IMR-90 (cell line): ENCODE measurements around the gene FAM209A. TPM values are rescaled to one million over a fixed set of nuclear protein-coding genes. Genes with fewer than 3 reads are reported as not detected.

ENCODE experiments used
- ATAC-seq: fragments of 200-7000 bp; cut with Tn5 transposase; 2 replicates; pipeline ENCODE4 v1.9.1; 2020; ENCODE audit warnings: low read depth, mild to moderate bottlenecking, moderate library complexity
- BruUV-seq: library from RNA; stranded (reverse); fragments of 400-500 nt; replicated peaks from 2 replicates; lab custom pipeline; 2021; lab: Mats Ljungman, UMichigan
- CTCF ChIA-PET: fragments of 300-600 bp; formaldehyde crosslinking; extraction: SDS; loops from one replicate; lab custom pipeline; 2021; ENCODE audit warnings: antibody characterized with exemption; lab: Yijun Ruan, JAX
- POLR2A ChIA-PET: fragments of 300-600 bp; sonication (Branson Sonifier 250); formaldehyde crosslinking; loops from one replicate; lab custom pipeline; 2022; ENCODE audit warnings: antibody characterized with exemption; ENCODE audit not compliant: unreplicated experiment; lab: Charles Lee
- DNase-seq: peaks from one replicate; pipeline ENCODE4 v3.0.0; 2013
- H2AFZ ChIP-seq: replicated peaks from 2 replicates; pipeline ENCODE3; 2013; ENCODE audit warnings: low read length, mild to moderate bottlenecking; ENCODE audit not compliant: poor library complexity
- H2AK5ac ChIP-seq: 2 replicates; pipeline ENCODE4 v1.6.1; 2013; ENCODE audit warnings: low read depth, low read length, inconsistent platforms
- H2AK9ac ChIP-seq: replicated peaks from 2 replicates; pipeline ENCODE3; 2013; ENCODE audit warnings: mild to moderate bottlenecking, low read depth, low read length, moderate library complexity; ENCODE audit not compliant: poor library complexity
- H2BK120ac ChIP-seq: 2 replicates; pipeline ENCODE4 v1.6.1; 2013; ENCODE audit warnings: low read depth, low read length, inconsistent platforms
- H2BK15ac ChIP-seq: 3 replicates; pipeline ENCODE4 v1.6.1; 2013; ENCODE audit warnings: low read depth, low read length, inconsistent platforms
- H2BK20ac ChIP-seq: 2 replicates; pipeline ENCODE4 v1.6.1; 2013; ENCODE audit warnings: low read depth, mild to moderate bottlenecking, inconsistent platforms, low read length, moderate library complexity
- H2BK5ac ChIP-seq: 2 replicates; pipeline ENCODE4 v1.6.1; 2013; ENCODE audit warnings: mild to moderate bottlenecking, low read depth, low read length, inconsistent platforms; ENCODE audit not compliant: poor library complexity, severe bottlenecking
- H3K14ac ChIP-seq: replicated peaks from 2 replicates; pipeline ENCODE4 v1.6.1; 2013; ENCODE audit warnings: low read depth, low read length, inconsistent platforms
- H3K18ac ChIP-seq: 2 replicates; pipeline ENCODE4 v1.6.1; 2013; ENCODE audit warnings: low read depth, low read length, control low read depth
- H3K23ac ChIP-seq: 2 replicates; pipeline ENCODE4 v1.6.1; 2013; ENCODE audit warnings: low read depth, low read length, inconsistent platforms
- H3K27ac ChIP-seq: 2 replicates; pipeline ENCODE4 v1.5.1; 2013; ENCODE audit warnings: mild to moderate bottlenecking, control low read depth, low read length; ENCODE audit not compliant: insufficient read depth
- H3K27me3 ChIP-seq: 2 replicates; pipeline ENCODE4 v1.6.1; 2013; ENCODE audit warnings: low read length; ENCODE audit not compliant: control insufficient read depth, insufficient read depth
- H3K36me3 ChIP-seq: 2 replicates; pipeline ENCODE4 v1.6.1; 2013; ENCODE audit warnings: low read length, mixed read lengths; ENCODE audit not compliant: control insufficient read depth, insufficient read depth
- H3K4ac ChIP-seq: 2 replicates; pipeline ENCODE4 v1.6.1; 2013; ENCODE audit warnings: low read depth, low read length, inconsistent platforms
- H3K4me1 ChIP-seq: 2 replicates; pipeline ENCODE4 v1.6.1; 2013; ENCODE audit warnings: low read length, mixed read lengths; ENCODE audit not compliant: control insufficient read depth, insufficient read depth
- H3K4me2 ChIP-seq: 2 replicates; pipeline ENCODE4 v1.6.1; 2013; ENCODE audit warnings: low read depth, mild to moderate bottlenecking, control low read depth, low read length, moderate library complexity
- H3K4me3 ChIP-seq: 2 replicates; pipeline ENCODE4 v1.5.1; 2013; ENCODE audit warnings: low read depth, mild to moderate bottlenecking, control low read depth, low read length, moderate library complexity; ENCODE audit not compliant: insufficient read depth
- H3K56ac ChIP-seq: 2 replicates; pipeline ENCODE4 v1.6.1; 2013; ENCODE audit warnings: low read length, inconsistent platforms; ENCODE audit not compliant: insufficient read depth; ENCODE audit errors: extremely low read depth
- H3K79me1 ChIP-seq, 2 experiments: 2 replicates each; pipeline ENCODE4 v1.6.1; 2013; ENCODE audit warnings: low read length in 2 of 2, inconsistent platforms in 1 of 2, low read depth in 1 of 2
- H3K9ac ChIP-seq: 2 replicates; pipeline ENCODE4 v1.6.1; 2013; ENCODE audit warnings: low read depth, low read length, control low read depth
- H3K9me1 ChIP-seq: 2 replicates; pipeline ENCODE4 v1.6.1; 2013; ENCODE audit warnings: low read length, inconsistent platforms; ENCODE audit not compliant: insufficient read depth
- H3K9me3 ChIP-seq: 2 replicates; pipeline ENCODE4 v1.6.1; 2013; ENCODE audit warnings: low read length; ENCODE audit not compliant: control insufficient read depth, insufficient read depth
- H4K20me1 ChIP-seq: 2 replicates; pipeline ENCODE4 v1.6.1; 2013; ENCODE audit warnings: low read length, inconsistent platforms; ENCODE audit not compliant: insufficient read depth
- H4K5ac ChIP-seq: 2 replicates; pipeline ENCODE4 v1.6.1; 2013; ENCODE audit warnings: mild to moderate bottlenecking, low read depth, low read length, control low read depth
- H4K8ac ChIP-seq, 2 experiments: 2 replicates each; pipeline ENCODE4 v1.6.1; 2013; ENCODE audit warnings: low read depth in 2 of 2, low read length in 2 of 2, control low read depth in 1 of 2, inconsistent platforms in 1 of 2
- H4K91ac ChIP-seq: 2 replicates; pipeline ENCODE4 v1.6.1; 2013; ENCODE audit warnings: low read depth, low read length, inconsistent platforms; ENCODE audit not compliant: insufficient read depth
- BHLHE40 ChIP-seq: fragments of 150-350 bp; IDR thresholded peaks from 2 replicates; pipeline ENCODE4 v1.6.1; 2016; ENCODE audit warnings: mild to moderate bottlenecking, low read depth, low read length
- CEBPB ChIP-seq: IDR thresholded peaks from 2 replicates; pipeline ENCODE4 v1.6.1; 2012; ENCODE audit warnings: low read depth, low read length, improper control_type of control experiment
- CHD1 ChIP-seq: IDR thresholded peaks from 2 replicates; pipeline ENCODE4 v1.6.1; 2012; ENCODE audit warnings: low read depth, low read length, improper control_type of control experiment
- FOS ChIP-seq: fragments of 150-350 bp; IDR thresholded peaks from 2 replicates; pipeline ENCODE4 v1.6.1; 2016; ENCODE audit warnings: low read depth, low read length
- MAFK ChIP-seq: IDR thresholded peaks from 2 replicates; pipeline ENCODE4 v1.6.1; 2012; ENCODE audit warnings: low read depth, low read length, improper control_type of control experiment
- MAZ ChIP-seq: IDR thresholded peaks from 2 replicates; pipeline ENCODE4 v1.6.1; 2012; ENCODE audit warnings: low read depth, mild to moderate bottlenecking, low read length, improper control_type of control experiment, moderate library complexity, borderline replicate concordance
- MXI1 ChIP-seq: IDR thresholded peaks from 2 replicates; pipeline ENCODE4 v1.6.1; 2012; ENCODE audit warnings: low read depth, mild to moderate bottlenecking, low read length, moderate library complexity, borderline replicate concordance
- NFE2L2 ChIP-seq: fragments of 150-350 bp; IDR thresholded peaks from 2 replicates; pipeline ENCODE4 v1.6.1; 2016; ENCODE audit warnings: low read depth, mild to moderate bottlenecking, low read length
- POLR2A ChIP-seq: IDR thresholded peaks from 2 replicates; pipeline ENCODE4 v1.6.1; 2012; ENCODE audit warnings: mild to moderate bottlenecking, low read depth, low read length
- RAD21 ChIP-seq: IDR thresholded peaks from 2 replicates; pipeline ENCODE4 v1.6.1; 2012; ENCODE audit warnings: low read length, improper control_type of control experiment
- RCOR1 ChIP-seq: IDR thresholded peaks from 2 replicates; pipeline ENCODE4 v1.6.1; 2012; ENCODE audit warnings: mild to moderate bottlenecking, low read length, improper control_type of control experiment; ENCODE audit not compliant: insufficient replicate concordance
- RFX5 ChIP-seq: IDR thresholded peaks from 2 replicates; pipeline ENCODE4 v1.8.0; 2012; ENCODE audit warnings: low read depth, mild to moderate bottlenecking, low read length, moderate library complexity
- SMC3 ChIP-seq: fragments of 150-350 bp; IDR thresholded peaks from 2 replicates; pipeline ENCODE4 v1.6.1; 2016; ENCODE audit warnings: low read depth, mild to moderate bottlenecking, antibody characterized with exemption, low read length, moderate library complexity
- WGBS, 2 experiments: methylation state at CpG; one replicate each; pipeline versions ENCODE4 v1.1.5 to v1.1.7; 2013; ENCODE audit warnings: missing lambda C conversion rate in 2 of 2; ENCODE audit not compliant: insufficient read length in 1 of 2; ENCODE audit errors: extremely low coverage in 2 of 2; 5-methylcytosine and 5-hydroxymethylcytosine counted together
- dilution Hi-C: fragments of 300-500 bp; cut with HindIII; formaldehyde crosslinking; loops from one replicate; pipeline ENCODE4 v1.14.3; 2018; ENCODE audit warnings: low sequenced_read_pairs; ENCODE audit not compliant: unreplicated experiment
- in situ Hi-C: fragments of 300-500 bp; cut with MboI; formaldehyde crosslinking; loops from 3 replicates; pipeline ENCODE4 v1.14.3; 2019; ENCODE audit warnings: low sequenced_read_pairs, inconsistent platforms, mixed read lengths
- intact Hi-C: fragments of 100-400 bp; cut with micrococcal nuclease; formaldehyde crosslinking; loops from 2 replicates; pipeline ENCODE4 v1.10.0; 2022
- polyA plus RNA-seq, 3 experiments: library from polyadenylated mRNA; depleted of rRNA; stranded (reverse); fragments of >200 nt; gene quantifications; 2 replicates each; pipeline ENCODE4 v1.2.3, GENCODE V29; 2012; ENCODE audit warnings: low replicate concordance in 1 of 3
- total RNA-seq: library from RNA; depleted of rRNA; stranded (reverse); fragments of >200 nt; gene quantifications from 2 replicates; pipeline ENCODE4 v1.2.3, GENCODE V29; 2012
- TF ChIP-seq, protein P1 (sequence below): fragments of 150-350 bp; IDR thresholded peaks from 2 replicates; pipeline ENCODE4 v1.6.1; 2016; ENCODE audit warnings: low read depth, mild to moderate bottlenecking, low read length, moderate library complexity, borderline replicate concordance
- TF ChIP-seq, protein P2 (sequence below): conservative IDR thresholded peaks from 2 replicates; pipeline ENCODE4 v1.5.1; 2012; ENCODE audit warnings: mild to moderate bottlenecking, low read depth, low read length, improper control_type of control experiment
- TF ChIP-seq, protein P3 (sequence below): fragments of 150-350 bp; IDR thresholded peaks from 2 replicates; pipeline ENCODE4 v1.6.1; 2017; ENCODE audit warnings: mild to moderate bottlenecking, antibody characterized with exemption, low read length, low read depth

The FAM209A gene
- total and polyA plus RNA-seq, 2 of the 4 experiments (the other 2 are of a cell fraction), result 0.18 to 0.22 TPM

DNA sequence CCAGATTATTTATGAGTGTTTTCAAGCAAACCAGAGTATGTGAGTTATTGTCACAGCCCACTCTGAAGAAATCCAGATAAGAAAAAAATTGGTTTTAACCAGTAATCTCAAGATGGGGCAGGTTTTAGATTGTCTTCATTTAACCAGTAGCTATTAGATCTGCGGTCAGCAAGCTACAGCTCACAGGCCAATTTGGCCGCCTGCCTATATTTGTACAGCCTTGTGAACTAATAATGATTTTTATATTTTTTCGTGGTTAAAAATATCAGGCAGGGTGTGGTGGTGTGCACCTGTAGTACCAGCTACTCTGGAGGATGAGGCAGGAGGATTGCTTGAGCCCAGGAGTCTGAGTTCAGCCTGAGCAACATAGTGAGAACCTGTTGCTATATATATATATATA, 13.5 kb downstream of the FAM209A start:
- H4K8ac ChIP-seq, result no peak overlapping the region
- 100% methylated on average over 1 of the region's 3 CpGs; no CpG with 5 or more reads in 1 of the 2 experiments for WGBS, 2 experiments
- H3K27ac ChIP-seq, result no peak overlapping the region
- no peak overlapping the region for H3K4me3 ChIP-seq
- no peak overlapping the region for H2BK5ac ChIP-seq
- H3K9ac ChIP-seq, result no peak overlapping the region
- H3K36me3 ChIP-seq, result no peaks in the 10 kb centered on the region
- in situ Hi-C loops, result no loop called here
- H2BK120ac ChIP-seq, result no peak overlapping the region
- ChIA-PET POLR2A (no interaction called here), CTCF (no interaction called here)
- no peaks in the 10 kb centered on the region for H3K4me1 ChIP-seq
- no peak overlapping the region for H2AK5ac ChIP-seq
- no peak overlapping the region for H4K5ac ChIP-seq
- H3K9me3 ChIP-seq, result no peaks in the 10 kb centered on the region
- H3K9me1 ChIP-seq, result no peaks in the 10 kb centered on the region; the same call in 1 of the 2 replicates
- TF ChIP-seq BHLHE40 (no peak), POLR2A (no peak), SMC3 (no peak), NFE2L2 (no peak), MXI1 (no peak), MAFK (no peak), RAD21 (no peak), RFX5 (no peak), CEBPB (no peak), CHD1 (no peak), FOS (no peak), MAZ (no peak), RCOR1 (no peak)
- TF ChIP-seq, protein P1, sequence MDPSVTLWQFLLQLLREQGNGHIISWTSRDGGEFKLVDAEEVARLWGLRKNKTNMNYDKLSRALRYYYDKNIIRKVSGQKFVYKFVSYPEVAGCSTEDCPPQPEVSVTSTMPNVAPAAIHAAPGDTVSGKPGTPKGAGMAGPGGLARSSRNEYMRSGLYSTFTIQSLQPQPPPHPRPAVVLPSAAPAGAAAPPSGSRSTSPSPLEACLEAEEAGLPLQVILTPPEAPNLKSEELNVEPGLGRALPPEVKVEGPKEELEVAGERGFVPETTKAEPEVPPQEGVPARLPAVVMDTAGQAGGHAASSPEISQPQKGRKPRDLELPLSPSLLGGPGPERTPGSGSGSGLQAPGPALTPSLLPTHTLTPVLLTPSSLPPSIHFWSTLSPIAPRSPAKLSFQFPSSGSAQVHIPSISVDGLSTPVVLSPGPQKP, result no peak
- TF ChIP-seq, protein P2, sequence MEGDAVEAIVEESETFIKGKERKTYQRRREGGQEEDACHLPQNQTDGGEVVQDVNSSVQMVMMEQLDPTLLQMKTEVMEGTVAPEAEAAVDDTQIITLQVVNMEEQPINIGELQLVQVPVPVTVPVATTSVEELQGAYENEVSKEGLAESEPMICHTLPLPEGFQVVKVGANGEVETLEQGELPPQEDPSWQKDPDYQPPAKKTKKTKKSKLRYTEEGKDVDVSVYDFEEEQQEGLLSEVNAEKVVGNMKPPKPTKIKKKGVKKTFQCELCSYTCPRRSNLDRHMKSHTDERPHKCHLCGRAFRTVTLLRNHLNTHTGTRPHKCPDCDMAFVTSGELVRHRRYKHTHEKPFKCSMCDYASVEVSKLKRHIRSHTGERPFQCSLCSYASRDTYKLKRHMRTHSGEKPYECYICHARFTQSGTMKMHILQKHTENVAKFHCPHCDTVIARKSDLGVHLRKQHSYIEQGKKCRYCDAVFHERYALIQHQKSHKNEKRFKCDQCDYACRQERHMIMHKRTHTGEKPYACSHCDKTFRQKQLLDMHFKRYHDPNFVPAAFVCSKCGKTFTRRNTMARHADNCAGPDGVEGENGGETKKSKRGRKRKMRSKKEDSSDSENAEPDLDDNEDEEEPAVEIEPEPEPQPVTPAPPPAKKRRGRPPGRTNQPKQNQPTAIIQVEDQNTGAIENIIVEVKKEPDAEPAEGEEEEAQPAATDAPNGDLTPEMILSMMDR, result no peak
- TF ChIP-seq, protein P3, sequence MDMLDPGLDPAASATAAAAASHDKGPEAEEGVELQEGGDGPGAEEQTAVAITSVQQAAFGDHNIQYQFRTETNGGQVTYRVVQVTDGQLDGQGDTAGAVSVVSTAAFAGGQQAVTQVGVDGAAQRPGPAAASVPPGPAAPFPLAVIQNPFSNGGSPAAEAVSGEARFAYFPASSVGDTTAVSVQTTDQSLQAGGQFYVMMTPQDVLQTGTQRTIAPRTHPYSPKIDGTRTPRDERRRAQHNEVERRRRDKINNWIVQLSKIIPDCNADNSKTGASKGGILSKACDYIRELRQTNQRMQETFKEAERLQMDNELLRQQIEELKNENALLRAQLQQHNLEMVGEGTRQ, result no peak
- no peak overlapping the region for H2AK9ac ChIP-seq
- H2BK20ac ChIP-seq, result no peak overlapping the region
- no peaks in the 10 kb centered on the region for H3K79me1 ChIP-seq
- H3K14ac ChIP-seq, result no peak overlapping the region
- no peaks in the 10 kb centered on the region; the same call in 1 of the 2 replicates for H3K27me3 ChIP-seq
- ATAC-seq (no peak), DNase-seq (no peak)
- H3K4ac ChIP-seq, result no peak overlapping the region
- no peak overlapping the region for H2AFZ ChIP-seq
- no peak overlapping the region for H4K91ac ChIP-seq
- no peak overlapping the region for H2BK15ac ChIP-seq
- no peak overlapping the region for H3K18ac ChIP-seq
- H3K4me2 ChIP-seq, result no peak overlapping the region
- intact Hi-C loops, result no loop called here
- H3K56ac ChIP-seq, result no peak overlapping the region
- dilution Hi-C loops, result no loop called here
- no peak overlapping the region for H3K23ac ChIP-seq
- no TSS peak for BruUV-seq
- no peaks in the 10 kb centered on the region for H4K20me1 ChIP-seq
